Esophagus muscularis mucosa (tissue), 4 donors: ENCODE measurements around the gene LMO4. TPM values are rescaled to one million over a fixed set of nuclear protein-coding genes. Genes with fewer than 3 reads are reported as not detected.

ENCODE experiments used
- DNase-seq: peaks from one replicate; pipeline ENCODE4 v3.0.0-alpha.2; 2017; ENCODE audit errors: extremely low spot score
- H3K27ac ChIP-seq, 4 donors: fragments of 200-600 bp; sonication (generic); replicated peaks in 1 of 4; 1 replicate in 3 of 4; 2 replicates in 1 of 4; pipeline ENCODE4 v1.5.1; 2016 to 2019; ENCODE audit warnings: mild to moderate bottlenecking in 1 of 4
- H3K27me3 ChIP-seq, 4 donors: fragments of 200-600 bp; sonication (generic); one replicate each; pipeline versions ENCODE4 v1.5.1 to v1.6.0; 2016 to 2019
- H3K36me3 ChIP-seq, 4 donors: fragments of 200-600 bp; sonication (generic); one replicate each; pipeline ENCODE4 v1.5.1; 2016 to 2019
- H3K4me1 ChIP-seq, 4 donors: fragments of 200-600 bp; sonication (generic); one replicate each; pipeline ENCODE4 v1.5.1; 2016 to 2019
- H3K4me3 ChIP-seq, 4 donors: fragments of 200-600 bp; sonication (generic); 1 replicate in 2 of 4; 2 replicates in 2 of 4; pipeline ENCODE4 v1.5.1; 2016 to 2019; ENCODE audit warnings: mild to moderate bottlenecking in 4 of 4, moderate library complexity in 1 of 4
- H3K9me3 ChIP-seq, 4 donors: fragments of 200-600 bp; sonication (generic); 1 replicate in 3 of 4; 2 replicates in 1 of 4; pipeline ENCODE4 v1.5.1; 2016 to 2019
- CTCF ChIP-seq, 3 experiments: fragments of 200-600 bp in 2 of 3; fragments of 450-650 bp in 1 of 3; sonication (generic) in 2 of 3; IDR thresholded peaks; one replicate each; pipeline ENCODE4 v1.5.1; 2017 to 2019; ENCODE audit warnings: antibody characterized with exemption in 3 of 3, mild to moderate bottlenecking in 2 of 3, moderate library complexity in 1 of 3
- EP300 ChIP-seq: sonication (generic); formaldehyde crosslinking; IDR thresholded peaks from one replicate; pipeline ENCODE4 v1.6.1; 2017; ENCODE audit warnings: antibody characterized with exemption
- POLR2A ChIP-seq: fragments of 450-650 bp; IDR thresholded peaks from one replicate; pipeline ENCODE4 v1.6.1; 2017; ENCODE audit warnings: antibody characterized with exemption, moderate library complexity, mild to moderate bottlenecking, low read depth
- POLR2AphosphoS5 ChIP-seq, 2 donors: sonication (generic); formaldehyde crosslinking; IDR thresholded peaks; one replicate each; pipeline ENCODE4 v1.6.1; 2017; ENCODE audit warnings: antibody characterized with exemption in 2 of 2
- WGBS: methylation state at CpG from one replicate; pipeline ENCODE4 v1.1.5; 2018; 5-methylcytosine and 5-hydroxymethylcytosine counted together
- intact Hi-C: fragments of 100-400 bp; cut with DNase I; formaldehyde crosslinking; loops from one replicate; pipeline ENCODE4 v1.15.1; 2023
- total RNA-seq, 4 donors: library from RNA; depleted of rRNA; stranded (reverse); fragments of >200 nt; gene quantifications; one replicate each; pipeline versions ENCODE4 v1.1.0 to v1.2.1, GENCODE V29; 2016

LMO4 gene
- total RNA-seq, 4 donors from 2014 or later = 43.2 to 54.4 (median 47.7) TPM

- DNase-seq = no peak
- intact Hi-C loops = no loop called here
- no peak overlapping the region for H3K4me3 ChIP-seq
- WGBS = 84% methylated on average over 6 of the region's 6 CpGs
- H3K9me3 ChIP-seq = no peaks in the 10 kb centered on the region
- no peaks in the 10 kb centered on the region for H3K36me3 ChIP-seq
- TF ChIP-seq POLR2A (no peak), CTCF (IDR thresholded peaks at IDR 0.05) (no peak), EP300 (no peak), POLR2AphosphoS5 (IDR thresholded peaks at IDR 0.05) (no peak)
- no peaks in the 10 kb centered on the region for H3K27me3 ChIP-seq
- no peaks in the 10 kb centered on the region for H3K4me1 ChIP-seq
- no peak overlapping the region for H3K27ac ChIP-seq
Measured at GRCh38 chr1:87296206-87296605, 32.5 kb upstream of the LMO4 start.

GRCh38 chr1:87299661-87300060, 29.0 kb upstream of the LMO4 start:
- Histone ChIP-seq H3K27ac (no peak overlapping the region), H3K4me3 (no peak overlapping the region), H3K36me3 (no peaks in the 10 kb centered on the region), H3K4me1 (no peaks in the 10 kb centered on the region), H3K9me3 (no peaks in the 10 kb centered on the region), H3K27me3 (no peaks in the 10 kb centered on the region)
- no peak for TF ChIP-seq POLR2A
- no peak for TF ChIP-seq EP300
- TF ChIP-seq CTCF (IDR thresholded peaks at IDR 0.05) = no peak
- TF ChIP-seq POLR2AphosphoS5 (IDR thresholded peaks at IDR 0.05) = no peak
- intact Hi-C loops = loop anchor here (10.0 kb wide), 1 partner anchor 765 kb away; no protein-coding TSS in a partner anchor
- WGBS = 100% methylated on average over 1 of the region's 1 CpG
- peak; percentile 45 for DNase-seq

GRCh38 chr1:87300628-87301027, 28.1 kb upstream of the LMO4 start:
- Histone ChIP-seq H3K36me3 (no peaks in the 10 kb centered on the region), H3K4me3 (no peak overlapping the region), H3K9me3 (no peaks in the 10 kb centered on the region), H3K27me3 (no peaks in the 10 kb centered on the region), H3K4me1 (no peaks in the 10 kb centered on the region), H3K27ac (no peak overlapping the region)
- WGBS = 88% methylated on average over 8 of the region's 8 CpGs
- peak; percentile 24 for DNase-seq
- no peak for TF ChIP-seq POLR2AphosphoS5 (IDR thresholded peaks at IDR 0.05)
- TF ChIP-seq EP300 = no peak
- no peak for TF ChIP-seq CTCF (IDR thresholded peaks at IDR 0.05)
- TF ChIP-seq POLR2A = no peak
- intact Hi-C loops = loop anchor here (10.0 kb wide), 1 partner anchor 764 kb away; no protein-coding TSS in a partner anchor

GRCh38 chr1:87305151-87305550, 23.5 kb upstream of the LMO4 start:
- 81% methylated on average over 5 of the region's 5 CpGs for WGBS
- no peaks in the 10 kb centered on the region for H3K27me3 ChIP-seq
- DNase-seq = peak; percentile 75
- H3K36me3 ChIP-seq = no peaks in the 10 kb centered on the region
- no peak overlapping the region for H3K27ac ChIP-seq
- no peaks in the 10 kb centered on the region for H3K4me1 ChIP-seq
- no peaks in the 10 kb centered on the region for H3K9me3 ChIP-seq
- intact Hi-C loops = loop anchor here (10.0 kb wide), 1 partner anchor 760 kb away; no protein-coding TSS in a partner anchor
- TF ChIP-seq POLR2A (no peak), CTCF (IDR thresholded peaks at IDR 0.05) (no peak), EP300 (no peak), POLR2AphosphoS5 (IDR thresholded peaks at IDR 0.05) (no peak)
- H3K4me3 ChIP-seq = no peak overlapping the region

GRCh38 chr1:87305762-87306161, 22.9 kb upstream of the LMO4 start:
- intact Hi-C loops = loop anchor here (10.0 kb wide), 1 partner anchor 759 kb away; no protein-coding TSS in a partner anchor
- Histone ChIP-seq H3K27ac (no peak overlapping the region), H3K27me3 (no peaks in the 10 kb centered on the region), H3K36me3 (no peaks in the 10 kb centered on the region), H3K9me3 (no peaks in the 10 kb centered on the region), H3K4me1 (no peaks in the 10 kb centered on the region), H3K4me3 (no peak overlapping the region)
- DNase-seq = peak; percentile 8
- WGBS = 76% methylated on average over 7 of the region's 7 CpGs
- TF ChIP-seq POLR2AphosphoS5 (IDR thresholded peaks at IDR 0.05) (no peak), CTCF (IDR thresholded peaks at IDR 0.05) (no peak), EP300 (no peak)
